C4-2B (cell line): ENCODE data around the gene RPL28.

Experiments
- ZFX ChIP-seq: fragments of 450-650 bp; IDR thresholded peaks from 2 replicates; pipeline ENCODE4 v1.6.1; 2017
- TF ChIP-seq, protein P1 (sequence below): fragments of 450-650 bp; conservative IDR thresholded peaks from 2 replicates; pipeline ENCODE4 v1.5.1; 2017; ENCODE audit warnings: mild to moderate bottlenecking

DNA sequence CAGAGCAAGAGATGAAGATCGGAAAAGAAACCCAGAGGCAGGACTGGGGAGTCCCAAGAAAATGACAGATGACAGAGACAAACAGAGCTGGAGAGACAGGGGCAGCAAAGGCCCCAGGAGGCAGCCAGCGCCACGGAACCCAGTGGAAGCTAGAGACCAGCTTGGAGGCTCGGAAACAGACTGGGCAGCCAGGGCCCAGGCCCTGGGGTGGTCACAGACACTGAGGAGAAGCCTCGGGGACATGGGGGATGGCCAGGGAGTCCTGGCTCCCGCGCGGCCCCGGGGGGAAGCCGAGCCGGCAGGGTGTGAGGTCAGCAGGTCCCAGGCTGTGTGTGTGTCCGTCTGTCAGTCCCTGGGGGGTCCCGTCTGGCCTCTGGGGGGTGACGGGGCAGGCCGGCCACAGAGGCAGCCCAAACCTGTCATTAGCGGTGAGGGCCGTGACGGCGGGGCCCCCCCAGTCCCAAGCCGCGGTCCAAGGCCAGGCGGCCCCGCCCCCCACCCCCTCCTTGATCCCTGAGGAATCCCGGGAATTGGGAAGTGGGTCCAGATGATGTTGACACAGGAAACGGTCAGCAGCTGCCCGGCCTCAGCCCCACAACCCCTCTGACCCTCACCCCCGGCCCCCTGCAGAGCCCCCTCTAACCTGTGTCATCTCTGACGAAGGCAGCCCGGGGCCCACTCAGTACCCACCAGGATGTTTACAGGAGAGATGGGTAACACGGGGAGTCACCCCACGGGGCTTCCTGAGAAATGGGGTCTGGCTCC lies 11.6 kb upstream of the RPL28 start:
- TF ChIP-seq, protein P1, sequence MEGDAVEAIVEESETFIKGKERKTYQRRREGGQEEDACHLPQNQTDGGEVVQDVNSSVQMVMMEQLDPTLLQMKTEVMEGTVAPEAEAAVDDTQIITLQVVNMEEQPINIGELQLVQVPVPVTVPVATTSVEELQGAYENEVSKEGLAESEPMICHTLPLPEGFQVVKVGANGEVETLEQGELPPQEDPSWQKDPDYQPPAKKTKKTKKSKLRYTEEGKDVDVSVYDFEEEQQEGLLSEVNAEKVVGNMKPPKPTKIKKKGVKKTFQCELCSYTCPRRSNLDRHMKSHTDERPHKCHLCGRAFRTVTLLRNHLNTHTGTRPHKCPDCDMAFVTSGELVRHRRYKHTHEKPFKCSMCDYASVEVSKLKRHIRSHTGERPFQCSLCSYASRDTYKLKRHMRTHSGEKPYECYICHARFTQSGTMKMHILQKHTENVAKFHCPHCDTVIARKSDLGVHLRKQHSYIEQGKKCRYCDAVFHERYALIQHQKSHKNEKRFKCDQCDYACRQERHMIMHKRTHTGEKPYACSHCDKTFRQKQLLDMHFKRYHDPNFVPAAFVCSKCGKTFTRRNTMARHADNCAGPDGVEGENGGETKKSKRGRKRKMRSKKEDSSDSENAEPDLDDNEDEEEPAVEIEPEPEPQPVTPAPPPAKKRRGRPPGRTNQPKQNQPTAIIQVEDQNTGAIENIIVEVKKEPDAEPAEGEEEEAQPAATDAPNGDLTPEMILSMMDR: no peak
- no peak for TF ChIP-seq ZFX
